Measurements from ENCODE around the gene COMMD3. TPM values are rescaled to one million over a fixed set of nuclear protein-coding genes. Genes with fewer than 3 reads are reported as not detected.
A peak's percentile ranks its signal among the peaks of the same experiment; 100 is the strongest.

COMMD3 gene
- total RNA-seq, 2 donors from 2014 or later = 10.4 to 14.9 TPM

DNA sequence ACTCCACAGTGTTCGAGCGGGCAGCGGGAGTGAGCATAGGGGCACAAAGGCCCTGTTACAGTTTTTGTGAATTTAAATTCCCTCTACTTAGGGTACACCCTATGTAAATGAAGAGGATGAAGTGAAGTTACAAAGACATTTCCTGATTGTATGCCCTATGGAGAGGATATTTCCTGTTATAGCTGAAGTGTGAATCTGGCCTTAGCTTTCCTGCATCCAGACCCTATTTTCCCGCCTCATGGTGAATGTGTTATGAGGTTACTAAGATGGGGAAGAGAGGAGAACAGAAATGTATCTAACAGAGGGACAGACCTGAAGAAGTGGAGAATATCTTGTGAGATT, 37.8 kb upstream of the COMMD3 start:
- Mint-ChIP-seq H3K4me3 (no peak overlapping the region), H3K4me1 (peaks cover 22% of the 10 kb centered on the region), H3K9me3 (no peaks in the 10 kb centered on the region), H3K27me3 (ENCODE audit: insufficient read depth) (peaks cover 2% of the 10 kb centered on the region), H3K36me3 (ENCODE audit: low read depth) (no peaks in the 10 kb centered on the region), H3K27ac (no peak overlapping the region)
- 97% methylated on average over 4 of the region's 4 CpGs; no CpG with 5 or more reads in 1 of the 2 experiments for WGBS, 2 experiments (ENCODE audit: insufficient coverage in 1 of 2, insufficient read length in 1 of 2)
- no peaks in the 10 kb centered on the region for H3K9me3 ChIP-seq (ENCODE audit: control insufficient read depth, low read length)
- no peak overlapping the region for H3K4me3 ChIP-seq (ENCODE audit: low read length)
- no peak overlapping the region for H3K27ac ChIP-seq (ENCODE audit: low read depth, low read length)
- no peaks in the 10 kb centered on the region for H3K36me3 ChIP-seq (ENCODE audit: control insufficient read depth, insufficient read depth, low read length)
- no peak for DNase-seq
- TF ChIP-seq, protein P1, sequence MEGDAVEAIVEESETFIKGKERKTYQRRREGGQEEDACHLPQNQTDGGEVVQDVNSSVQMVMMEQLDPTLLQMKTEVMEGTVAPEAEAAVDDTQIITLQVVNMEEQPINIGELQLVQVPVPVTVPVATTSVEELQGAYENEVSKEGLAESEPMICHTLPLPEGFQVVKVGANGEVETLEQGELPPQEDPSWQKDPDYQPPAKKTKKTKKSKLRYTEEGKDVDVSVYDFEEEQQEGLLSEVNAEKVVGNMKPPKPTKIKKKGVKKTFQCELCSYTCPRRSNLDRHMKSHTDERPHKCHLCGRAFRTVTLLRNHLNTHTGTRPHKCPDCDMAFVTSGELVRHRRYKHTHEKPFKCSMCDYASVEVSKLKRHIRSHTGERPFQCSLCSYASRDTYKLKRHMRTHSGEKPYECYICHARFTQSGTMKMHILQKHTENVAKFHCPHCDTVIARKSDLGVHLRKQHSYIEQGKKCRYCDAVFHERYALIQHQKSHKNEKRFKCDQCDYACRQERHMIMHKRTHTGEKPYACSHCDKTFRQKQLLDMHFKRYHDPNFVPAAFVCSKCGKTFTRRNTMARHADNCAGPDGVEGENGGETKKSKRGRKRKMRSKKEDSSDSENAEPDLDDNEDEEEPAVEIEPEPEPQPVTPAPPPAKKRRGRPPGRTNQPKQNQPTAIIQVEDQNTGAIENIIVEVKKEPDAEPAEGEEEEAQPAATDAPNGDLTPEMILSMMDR (conservative IDR thresholded peaks at IDR 0.05) = no peak
- no peaks in the 10 kb centered on the region for H3K27me3 ChIP-seq (ENCODE audit: control insufficient read depth, insufficient read depth, low read length, poor library complexity, severe bottlenecking)
- H3K9ac ChIP-seq (ENCODE audit: extremely low read depth, low read length, poor library complexity, severe bottlenecking) = no peak overlapping the region
- H3K4me1 ChIP-seq (ENCODE audit: control insufficient read depth, insufficient read depth, low read length) = peaks cover 4% of the 10 kb centered on the region

DNA sequence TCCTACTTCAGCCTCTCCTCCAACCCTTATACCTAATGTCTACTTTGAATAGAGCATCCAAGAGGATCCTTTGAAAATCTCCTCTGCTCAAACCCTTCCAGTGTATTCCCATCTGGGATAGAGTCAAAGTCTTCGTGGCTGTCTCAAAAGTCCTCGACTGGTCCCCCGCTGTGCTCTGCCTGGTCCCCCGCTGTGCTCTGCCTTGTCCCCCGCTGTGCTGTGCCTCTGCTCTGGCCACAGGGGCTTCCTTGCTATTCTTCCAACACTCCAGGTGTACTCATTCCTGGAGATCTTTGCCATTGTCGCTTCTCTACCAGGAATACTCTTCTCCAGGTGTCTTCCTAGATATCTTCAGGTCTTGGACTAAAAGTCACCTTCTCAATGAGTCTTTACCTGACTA, 36.1 kb upstream of the COMMD3 start:
- no peaks in the 10 kb centered on the region for H3K27me3 ChIP-seq (ENCODE audit: control insufficient read depth, insufficient read depth, low read length, poor library complexity, severe bottlenecking)
- Mint-ChIP-seq H3K4me3 (peak overlapping the region; percentile 21), H3K4me1 (peaks cover 22% of the 10 kb centered on the region), H3K27me3 (ENCODE audit: insufficient read depth) (peaks cover 2% of the 10 kb centered on the region), H3K9me3 (no peaks in the 10 kb centered on the region), H3K36me3 (ENCODE audit: low read depth) (no peaks in the 10 kb centered on the region), H3K27ac (no peak overlapping the region)
- no peak overlapping the region for H3K9ac ChIP-seq (ENCODE audit: extremely low read depth, low read length, poor library complexity, severe bottlenecking)
- TF ChIP-seq, protein P1 (conservative IDR thresholded peaks at IDR 0.05) = no peak
- H3K9me3 ChIP-seq (ENCODE audit: control insufficient read depth, low read length) = no peaks in the 10 kb centered on the region
- peak; percentile 80 for DNase-seq
- H3K4me1 ChIP-seq (ENCODE audit: control insufficient read depth, insufficient read depth, low read length) = peaks cover 4% of the 10 kb centered on the region
- H3K27ac ChIP-seq (ENCODE audit: low read depth, low read length) = no peak overlapping the region
- no peak overlapping the region for H3K4me3 ChIP-seq (ENCODE audit: low read length)
- no peaks in the 10 kb centered on the region for H3K36me3 ChIP-seq (ENCODE audit: control insufficient read depth, insufficient read depth, low read length)
- 41 to 42% methylated on average over 6 of the region's 6 CpGs for WGBS, 2 experiments (ENCODE audit: insufficient coverage in 1 of 2, insufficient read length in 1 of 2)

DNA sequence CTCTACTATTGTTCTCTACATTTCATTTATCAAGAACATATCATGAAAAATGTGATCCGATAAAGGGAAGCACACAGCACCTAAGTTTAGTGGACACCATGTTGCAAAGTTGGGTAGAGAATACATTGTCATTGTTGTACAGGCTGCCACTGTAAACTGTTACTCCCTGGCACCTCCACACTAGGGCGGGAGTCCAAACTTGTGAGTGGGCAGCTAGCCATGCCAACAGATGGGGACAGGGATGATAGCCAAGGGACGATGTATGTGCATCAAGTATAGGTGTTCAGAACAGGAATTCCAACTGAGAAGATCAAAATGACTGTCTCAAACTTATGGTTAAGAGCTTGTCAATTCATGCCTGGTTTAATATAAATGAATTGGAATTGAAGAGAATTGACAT, 31.1 kb upstream of the COMMD3 start:
- WGBS, 2 experiments (ENCODE audit: insufficient coverage in 1 of 2, insufficient read length in 1 of 2) = 91 to 98% methylated on average over 2 to 3 of the region's 3 CpGs
- H3K4me1 Mint-ChIP-seq = peaks cover 6% of the 10 kb centered on the region
- DNase-seq = no peak

More for the DNA sequence above, 31.1 kb upstream of the COMMD3 start:
- Histone ChIP-seq H3K4me3 (ENCODE audit: low read length) (no peak overlapping the region), H3K4me1 (ENCODE audit: control insufficient read depth, insufficient read depth, low read length) (no peaks in the 10 kb centered on the region), H3K27me3 (ENCODE audit: control insufficient read depth, insufficient read depth, low read length, poor library complexity, severe bottlenecking) (no peaks in the 10 kb centered on the region), H3K9ac (ENCODE audit: extremely low read depth, low read length, poor library complexity, severe bottlenecking) (no peak overlapping the region), H3K9me3 (ENCODE audit: control insufficient read depth, low read length) (no peaks in the 10 kb centered on the region), H3K36me3 (ENCODE audit: control insufficient read depth, insufficient read depth, low read length) (no peaks in the 10 kb centered on the region), H3K27ac (ENCODE audit: low read depth, low read length) (no peak overlapping the region)
- Mint-ChIP-seq H3K4me3 (no peak overlapping the region), H3K27me3 (ENCODE audit: insufficient read depth) (peaks cover 3% of the 10 kb centered on the region), H3K27ac (no peak overlapping the region), H3K9me3 (no peaks in the 10 kb centered on the region), H3K36me3 (ENCODE audit: low read depth) (no peaks in the 10 kb centered on the region)
- TF ChIP-seq, protein P1 (conservative IDR thresholded peaks at IDR 0.05) = no peak
